ENCODE data around the gene UQCRH. TPM values are rescaled to one million over a fixed set of nuclear protein-coding genes. Genes with fewer than 3 reads are reported as not detected.

Gene UQCRH
- total RNA-seq, 6 donors from 2014 or later: 59.7 to 193 (median 126) TPM

GRCh38 chr1:46277658-46278373, 25.7 kb upstream of the UQCRH start:
- WGBS, 2 donors: 89 to 91% methylated on average over 10 to 14 of the region's 14 CpGs
- Histone ChIP-seq H3K4me3 (no peak overlapping the region), H3K27me3 (no peaks in the 10 kb centered on the region), H3K9me3 (no peaks in the 10 kb centered on the region), H3K27ac (no peak overlapping the region), H3K36me3 (peaks cover 13 to 51% (median 36%) of the 10 kb centered on the region in 4 donors), H3K4me1 (no peaks in the 10 kb centered on the region)
- TF ChIP-seq POLR2AphosphoS5 (IDR thresholded peaks at IDR 0.05) (no peak), EP300 (IDR thresholded peaks at IDR 0.05) (no peak)
- TF ChIP-seq, protein P1, sequence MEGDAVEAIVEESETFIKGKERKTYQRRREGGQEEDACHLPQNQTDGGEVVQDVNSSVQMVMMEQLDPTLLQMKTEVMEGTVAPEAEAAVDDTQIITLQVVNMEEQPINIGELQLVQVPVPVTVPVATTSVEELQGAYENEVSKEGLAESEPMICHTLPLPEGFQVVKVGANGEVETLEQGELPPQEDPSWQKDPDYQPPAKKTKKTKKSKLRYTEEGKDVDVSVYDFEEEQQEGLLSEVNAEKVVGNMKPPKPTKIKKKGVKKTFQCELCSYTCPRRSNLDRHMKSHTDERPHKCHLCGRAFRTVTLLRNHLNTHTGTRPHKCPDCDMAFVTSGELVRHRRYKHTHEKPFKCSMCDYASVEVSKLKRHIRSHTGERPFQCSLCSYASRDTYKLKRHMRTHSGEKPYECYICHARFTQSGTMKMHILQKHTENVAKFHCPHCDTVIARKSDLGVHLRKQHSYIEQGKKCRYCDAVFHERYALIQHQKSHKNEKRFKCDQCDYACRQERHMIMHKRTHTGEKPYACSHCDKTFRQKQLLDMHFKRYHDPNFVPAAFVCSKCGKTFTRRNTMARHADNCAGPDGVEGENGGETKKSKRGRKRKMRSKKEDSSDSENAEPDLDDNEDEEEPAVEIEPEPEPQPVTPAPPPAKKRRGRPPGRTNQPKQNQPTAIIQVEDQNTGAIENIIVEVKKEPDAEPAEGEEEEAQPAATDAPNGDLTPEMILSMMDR (IDR thresholded peaks at IDR 0.05): no peak
- ATAC-seq (ENCODE audit: low FRiP score in 2 of 2) (no peak), DNase-seq (no peak)

DNA sequence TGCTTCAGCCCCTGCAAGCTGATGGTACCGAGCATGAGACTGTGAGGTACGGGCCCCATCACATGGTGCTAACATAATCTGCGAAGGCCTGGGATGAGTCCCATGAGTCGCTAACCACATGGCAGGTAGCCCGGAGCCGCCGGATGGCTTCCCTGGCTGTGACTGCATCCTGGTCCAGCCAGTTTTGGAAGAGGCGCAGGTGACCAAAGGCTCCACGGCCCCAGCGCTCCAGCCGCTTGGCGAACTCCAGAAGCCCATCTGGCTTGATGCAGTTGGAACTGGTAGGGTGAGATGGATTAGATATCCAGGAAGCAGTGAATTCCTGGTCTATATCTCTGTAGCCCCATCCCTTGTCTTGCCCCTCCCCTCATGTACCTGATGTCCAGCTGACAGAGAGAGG, 24.7 kb upstream of the UQCRH start:
- no peaks in the 10 kb centered on the region for H3K9me3 ChIP-seq
- H3K36me3 ChIP-seq: peaks cover 13 to 59% (median 36%) of the 10 kb centered on the region in 4 donors
- H3K4me1 ChIP-seq: no peaks in the 10 kb centered on the region
- no peak for ATAC-seq (ENCODE audit: low FRiP score in 2 of 2)
- no peak overlapping the region for H3K27ac ChIP-seq
- TF ChIP-seq, protein P1 (IDR thresholded peaks at IDR 0.05): no peak
- TF ChIP-seq EP300 (IDR thresholded peaks at IDR 0.05): no peak
- H3K27me3 ChIP-seq: no peaks in the 10 kb centered on the region
- DNase-seq: peak in 1 of 2 donors; percentile 66
- no peak overlapping the region for H3K4me3 ChIP-seq
- WGBS, 2 donors: 93 to 95% methylated on average over 12 of the region's 12 CpGs

- H3K36me3 ChIP-seq: peaks cover 15 to 72% (median 47%) of the 10 kb centered on the region in 4 donors
- 91 to 100% methylated on average over 3 of the region's 3 CpGs for WGBS, 2 donors
These were observed 23.4 kb upstream of the UQCRH start for GRCh38 chr1:46280092-46280491.

DNA sequence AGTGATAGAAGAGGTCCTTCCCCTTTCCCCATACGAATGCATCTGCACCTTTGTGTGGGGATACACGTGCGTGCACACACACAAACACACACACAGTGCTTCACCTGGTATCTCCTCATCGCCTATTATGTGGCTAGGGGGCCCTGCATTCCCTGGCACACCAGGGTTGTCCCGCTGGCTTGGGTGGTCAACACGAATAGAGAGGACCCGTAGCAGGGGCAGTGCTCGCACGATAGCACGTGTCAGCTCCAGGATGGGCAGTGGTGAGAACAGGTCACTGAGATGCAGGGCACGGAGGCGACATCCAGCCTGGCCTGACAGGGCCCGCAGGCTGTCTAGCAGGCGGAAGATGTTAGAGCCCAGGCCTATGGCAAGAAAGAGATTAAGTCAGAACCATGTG, 22.5 kb upstream of the UQCRH start:
- Histone ChIP-seq H3K9me3 (no peaks in the 10 kb centered on the region), H3K4me1 (no peaks in the 10 kb centered on the region), H3K27ac (no peak overlapping the region), H3K4me3 (no peak overlapping the region), H3K27me3 (no peaks in the 10 kb centered on the region), H3K36me3 (peaks cover 24 to 81% (median 56%) of the 10 kb centered on the region in 4 donors)
- no peak for ATAC-seq (ENCODE audit: low FRiP score in 2 of 2)
- TF ChIP-seq POLR2A (IDR thresholded peaks at IDR 0.05): no peak
- TF ChIP-seq POLR2AphosphoS5 (IDR thresholded peaks at IDR 0.05): no peak
- TF ChIP-seq EP300 (IDR thresholded peaks at IDR 0.05): no peak
- TF ChIP-seq, protein P1 (IDR thresholded peaks at IDR 0.05): no peak
- WGBS, 2 donors: 92 to 96% methylated on average over 10 to 14 of the region's 14 CpGs
- DNase-seq: peak in 1 of 2 donors; percentile 43

More at GRCh38 chr1:46280092-46280491, 23.4 kb upstream of the UQCRH start:
- TF ChIP-seq EP300 (IDR thresholded peaks at IDR 0.05) (no peak), POLR2AphosphoS5 (IDR thresholded peaks at IDR 0.05) (no peak), POLR2A (IDR thresholded peaks at IDR 0.05) (no peak)
- TF ChIP-seq, protein P1 (IDR thresholded peaks at IDR 0.05): no peak
- Histone ChIP-seq H3K9me3 (no peaks in the 10 kb centered on the region), H3K27ac (no peak overlapping the region), H3K4me3 (no peak overlapping the region), H3K4me1 (no peaks in the 10 kb centered on the region), H3K27me3 (no peaks in the 10 kb centered on the region)
- ATAC-seq (ENCODE audit: low FRiP score in 2 of 2) (no peak), DNase-seq (no peak)

- H3K27me3 ChIP-seq: no peaks in the 10 kb centered on the region
- 91 to 93% methylated on average over 1 of the region's 1 CpG for WGBS, 2 donors
- DNase-seq (no peak), ATAC-seq (ENCODE audit: low FRiP score in 2 of 2) (no peak)
- no peak overlapping the region for H3K4me3 ChIP-seq
- H3K4me1 ChIP-seq: peaks cover 0 to 7% (median 2%) of the 10 kb centered on the region in 4 donors
- H3K27ac ChIP-seq: no peak overlapping the region
- TF ChIP-seq EP300 (IDR thresholded peaks at IDR 0.05) (no peak), POLR2A (IDR thresholded peaks at IDR 0.05) (no peak), POLR2AphosphoS5 (IDR thresholded peaks at IDR 0.05) (no peak)
- TF ChIP-seq, protein P1 (IDR thresholded peaks at IDR 0.05): no peak
- H3K36me3 ChIP-seq: peaks cover 24 to 81% (median 51%) of the 10 kb centered on the region in 4 donors
- H3K9me3 ChIP-seq: no peaks in the 10 kb centered on the region
These were observed 19.4 kb upstream of the UQCRH start for GRCh38 chr1:46284058-46284457.
